Left kidney (tissue), 2 donors: Measurements from ENCODE around the gene AGRP. TPM values are rescaled to one million over a fixed set of nuclear protein-coding genes. Genes with fewer than 3 reads are reported as not detected.

ENCODE experiments used
- DNase-seq: peaks from one replicate; pipeline ENCODE4 v3.0.0-alpha.2; 2013
- polyA plus RNA-seq: library from polyadenylated mRNA; unstranded; fragments of 120-200 nt; gene quantifications from one replicate; pipeline ENCODE4 v1.2.1, GENCODE V29; 2013; ENCODE audit not compliant: insufficient read length

The AGRP gene
- polyA plus RNA-seq, 1 donor = 0.18 TPM

GRCh38 chr16:67463059-67463458 is 20.3 kb downstream of the AGRP start:
- DNase-seq = no peak

- no peak for DNase-seq
Observed at GRCh38 chr16:67462279-67462655, 21.1 kb downstream of the AGRP start.

GRCh38 chr16:67461600-67462278 is 21.6 kb downstream of the AGRP start:
- DNase-seq = no peak

- DNase-seq = no peak
Observed at GRCh38 chr16:67460961-67461360, 22.4 kb downstream of the AGRP start.

- DNase-seq = no peak
Observed at GRCh38 chr16:67460168-67460567, 23.2 kb downstream of the AGRP start.

GRCh38 chr16:67459861-67460150 is 23.5 kb downstream of the AGRP start:
- no peak for DNase-seq

GRCh38 chr16:67459066-67459860 is 24.1 kb downstream of the AGRP start:
- no peak for DNase-seq

- no peak for DNase-seq
Observed at GRCh38 chr16:67458121-67458641, 25.2 kb downstream of the AGRP start.

- no peak for DNase-seq
Observed at GRCh38 chr16:67457611-67458010, 25.7 kb downstream of the AGRP start.

GRCh38 chr16:67456391-67457081 is 26.8 kb downstream of the AGRP start:
- DNase-seq = no peak

- DNase-seq = no peak
Observed at GRCh38 chr16:67454852-67455251, 28.5 kb downstream of the AGRP start.

- DNase-seq = no peak
Observed at GRCh38 chr16:67454104-67454503, 29.2 kb downstream of the AGRP start.

- no peak for DNase-seq
Observed at GRCh38 chr16:67451704-67452435, 31.5 kb downstream of the AGRP start.

GRCh38 chr16:67451061-67451703 is 32.2 kb downstream of the AGRP start:
- DNase-seq = no peak

GRCh38 chr16:67449739-67450138 is 33.6 kb downstream of the AGRP start:
- DNase-seq = no peak

- DNase-seq = no peak
Observed at GRCh38 chr16:67449336-67449735, 34.0 kb downstream of the AGRP start.

GRCh38 chr16:67448580-67448979 is 34.8 kb downstream of the AGRP start:
- DNase-seq = no peak

GRCh38 chr16:67447508-67448076 is 35.8 kb downstream of the AGRP start:
- no peak for DNase-seq

GRCh38 chr16:67446968-67447507 is 36.3 kb downstream of the AGRP start:
- DNase-seq = no peak

- DNase-seq = no peak
Observed at GRCh38 chr16:67445913-67446907, 37.1 kb downstream of the AGRP start.
